ENCODE data around the gene SRRM2. TPM values are rescaled to one million over a fixed set of nuclear protein-coding genes. Genes with fewer than 3 reads are reported as not detected.

Gene SRRM2
- polyA plus RNA-seq, 3 donors = 19.0 to 1,186 (median 31.8) TPM

DNA sequence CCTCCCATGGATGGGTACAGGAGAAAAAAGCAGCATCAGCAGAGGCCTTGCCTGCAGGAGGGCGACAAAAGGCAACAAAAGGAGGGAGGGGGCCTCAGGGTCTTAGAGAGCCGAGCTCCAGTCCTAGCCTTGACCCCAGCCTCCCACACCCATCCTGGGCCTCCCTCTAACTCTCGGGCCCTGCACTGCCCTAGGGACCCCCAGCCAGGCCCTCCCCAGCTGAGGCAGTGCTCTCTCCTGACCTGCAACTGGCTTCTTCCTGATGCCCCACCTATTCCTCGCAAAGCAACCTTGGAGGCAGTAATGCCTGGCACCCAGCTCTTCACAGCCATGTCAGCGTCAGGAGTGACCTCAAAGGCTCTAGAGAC, 15.2 kb upstream of the SRRM2 start:
- H3K4me1 Mint-ChIP-seq = peaks cover 3% of the 10 kb centered on the region
- peaks cover 0 to 5% (median 2%) of the 10 kb centered on the region in 3 donors for H3K27me3 Mint-ChIP-seq (ENCODE audit: low read depth in 3 of 3)
- H3K36me3 Mint-ChIP-seq = no peaks in the 10 kb centered on the region
- Histone ChIP-seq H3K9me3 (replicated peaks in 1 of 2; ENCODE audit: control insufficient read depth in 1 of 2, insufficient read depth in 1 of 2, low read length in 2 of 2) (no peaks in the 10 kb centered on the region), H3K4me3 (replicated peaks in 1 of 3; ENCODE audit: low read depth in 2 of 3, low read length in 3 of 3) (no peak overlapping the region), H3K4me2 (replicated peaks; ENCODE audit: extremely low read depth, low read length, poor library complexity, severe bottlenecking) (no peak overlapping the region), H4K20me1 (ENCODE audit: insufficient read depth, low read length) (no peaks in the 10 kb centered on the region), H3K36me3 (replicated peaks in 1 of 2; ENCODE audit: control insufficient read depth in 1 of 2, insufficient read depth in 2 of 2, low read length in 2 of 2) (no peaks in the 10 kb centered on the region), H3K79me2 (ENCODE audit: insufficient read depth, low read length) (no peaks in the 10 kb centered on the region), H3K9ac (ENCODE audit: insufficient read depth, low read length, poor library complexity, severe bottlenecking) (no peak overlapping the region), H3K27ac (ENCODE audit: low read depth in 1 of 2, low read length in 2 of 2) (no peak overlapping the region), H2AFZ (ENCODE audit: insufficient read depth, low read depth, low read length, poor library complexity, severe bottlenecking) (no peak overlapping the region), H3K4me1 (ENCODE audit: control insufficient read depth in 1 of 2, insufficient read depth in 2 of 2, low read length in 2 of 2) (no peaks in the 10 kb centered on the region), H3K27me3 (ENCODE audit: control insufficient read depth in 2 of 2, insufficient read depth in 2 of 2, low read length in 2 of 2) (no peaks in the 10 kb centered on the region)
- H3K4me3 Mint-ChIP-seq = no peak overlapping the region
- WGBS (ENCODE audit: insufficient coverage) = 100% methylated on average over 3 of the region's 5 CpGs
- DNase-seq = no peak
- peaks cover 0 to under 1% (median 0%) of the 10 kb centered on the region in 7 donors for H3K9me3 Mint-ChIP-seq
- H3K27ac Mint-ChIP-seq = no peak overlapping the region
- intact Hi-C loops (cut with micrococcal nuclease) = no loop called here
- TF ChIP-seq CTCF (IDR thresholded peaks at IDR 0.05) = no peak

- no peaks in the 10 kb centered on the region for H4K20me1 ChIP-seq (ENCODE audit: insufficient read depth, low read length)
- H3K36me3 ChIP-seq (replicated peaks in 1 of 2; ENCODE audit: control insufficient read depth in 1 of 2, insufficient read depth in 2 of 2, low read length in 2 of 2) = no peaks in the 10 kb centered on the region
- no peak for TF ChIP-seq CTCF (IDR thresholded peaks at IDR 0.05)
- Mint-ChIP-seq H3K36me3 (no peaks in the 10 kb centered on the region), H3K4me3 (no peak overlapping the region), H3K4me1 (peaks cover 3% of the 10 kb centered on the region), H3K27me3 (ENCODE audit: low read depth in 3 of 3) (peaks cover 0 to 5% (median 2%) of the 10 kb centered on the region in 3 donors), H3K27ac (no peak overlapping the region), H3K9me3 (no peaks in the 10 kb centered on the region)
- no peak for DNase-seq
- no peaks in the 10 kb centered on the region for H3K4me1 ChIP-seq (ENCODE audit: control insufficient read depth in 1 of 2, insufficient read depth in 2 of 2, low read length in 2 of 2)
- H3K4me3 ChIP-seq (replicated peaks in 1 of 3; ENCODE audit: low read depth in 2 of 3, low read length in 3 of 3) = no peak overlapping the region
- no peaks in the 10 kb centered on the region for H3K9me3 ChIP-seq (replicated peaks in 1 of 2; ENCODE audit: control insufficient read depth in 1 of 2, insufficient read depth in 1 of 2, low read length in 2 of 2)
- 82% methylated on average over 7 of the region's 7 CpGs for WGBS (ENCODE audit: insufficient coverage)
- H3K27me3 ChIP-seq (ENCODE audit: control insufficient read depth in 2 of 2, insufficient read depth in 2 of 2, low read length in 2 of 2) = no peaks in the 10 kb centered on the region
- no peak overlapping the region for H3K4me2 ChIP-seq (replicated peaks; ENCODE audit: extremely low read depth, low read length, poor library complexity, severe bottlenecking)
- no peak overlapping the region for H3K27ac ChIP-seq (ENCODE audit: low read depth in 1 of 2, low read length in 2 of 2)
- H3K9ac ChIP-seq (ENCODE audit: insufficient read depth, low read length, poor library complexity, severe bottlenecking) = no peak overlapping the region
- intact Hi-C loops (cut with micrococcal nuclease) = no loop called here
- no peak overlapping the region for H2AFZ ChIP-seq (ENCODE audit: insufficient read depth, low read depth, low read length, poor library complexity, severe bottlenecking)
- no peaks in the 10 kb centered on the region for H3K79me2 ChIP-seq (ENCODE audit: insufficient read depth, low read length)
Measured at GRCh38 chr16:2737895-2738418, 14.5 kb upstream of the SRRM2 start.

Data from CD14-positive monocyte (primary cell).